PFSK-1 (cell line): ENCODE measurements around the gene NAA80.

Experiments
- POLR2AphosphoS5 ChIP-seq: IDR thresholded peaks from 2 replicates; pipeline ENCODE4 v1.6.1; 2012; ENCODE audit warnings: low read depth, mild to moderate bottlenecking, control low read depth, low read length, moderate library complexity
- SIN3A ChIP-seq: IDR thresholded peaks from 2 replicates; pipeline ENCODE4 v1.6.1; 2012; ENCODE audit warnings: mild to moderate bottlenecking, low read length, moderate library complexity, borderline replicate concordance; ENCODE audit not compliant: insufficient read depth
- TAF1 ChIP-seq: IDR thresholded peaks from 2 replicates; pipeline ENCODE4 v1.6.1; 2012; ENCODE audit warnings: low read length, control low read depth, borderline replicate concordance; ENCODE audit not compliant: insufficient read depth

- TF ChIP-seq SIN3A = no peak
- TF ChIP-seq TAF1 = no peak
- TF ChIP-seq POLR2AphosphoS5 = no peak
These were observed 42.0 kb downstream of the NAA80 start for GRCh38 chr3:50256978-50257890.
